IMR-90 (cell line): ENCODE results near the gene IRAK1. TPM values are rescaled to one million over a fixed set of nuclear protein-coding genes. Genes with fewer than 3 reads are reported as not detected.
A peak's percentile ranks its signal among the peaks of the same experiment; 100 is the strongest.

Experiments used
- ATAC-seq: fragments of 200-7000 bp; cut with Tn5 transposase; 2 replicates; pipeline ENCODE4 v1.9.1; 2020; ENCODE audit warnings: low read depth, mild to moderate bottlenecking, moderate library complexity
- Bru-seq: library from RNA; stranded (reverse); fragments of 400-500 nt; gene quantifications from one replicate; lab custom pipeline; 2021; lab: Mats Ljungman, UMichigan
- BruChase-seq, 2 experiments: library from RNA; stranded (reverse); fragments of 400-500 nt; gene quantifications; one replicate each; lab custom pipeline; 2021; lab: Mats Ljungman, UMichigan
- BruUV-seq: library from RNA; stranded (reverse); fragments of 400-500 nt; replicated peaks from 2 replicates; lab custom pipeline; 2021; lab: Mats Ljungman, UMichigan
- CTCF ChIA-PET: fragments of 300-600 bp; formaldehyde crosslinking; extraction: SDS; loops from one replicate; lab custom pipeline; 2021; ENCODE audit warnings: antibody characterized with exemption; lab: Yijun Ruan, JAX
- POLR2A ChIA-PET: fragments of 300-600 bp; sonication (Branson Sonifier 250); formaldehyde crosslinking; loops from one replicate; lab custom pipeline; 2022; ENCODE audit warnings: antibody characterized with exemption; ENCODE audit not compliant: unreplicated experiment; lab: Charles Lee
- DNase-seq: peaks from one replicate; pipeline ENCODE4 v3.0.0; 2013
- H2AFZ ChIP-seq: replicated peaks from 2 replicates; pipeline ENCODE3; 2013; ENCODE audit warnings: low read length, mild to moderate bottlenecking; ENCODE audit not compliant: poor library complexity
- H2AK5ac ChIP-seq: 2 replicates; pipeline ENCODE4 v1.6.1; 2013; ENCODE audit warnings: low read depth, low read length, inconsistent platforms
- H2AK9ac ChIP-seq: replicated peaks from 2 replicates; pipeline ENCODE3; 2013; ENCODE audit warnings: mild to moderate bottlenecking, low read depth, low read length, moderate library complexity; ENCODE audit not compliant: poor library complexity
- H2BK120ac ChIP-seq: 2 replicates; pipeline ENCODE4 v1.6.1; 2013; ENCODE audit warnings: low read depth, low read length, inconsistent platforms
- H2BK15ac ChIP-seq: 3 replicates; pipeline ENCODE4 v1.6.1; 2013; ENCODE audit warnings: low read depth, low read length, inconsistent platforms
- H2BK20ac ChIP-seq: 2 replicates; pipeline ENCODE4 v1.6.1; 2013; ENCODE audit warnings: low read depth, mild to moderate bottlenecking, inconsistent platforms, low read length, moderate library complexity
- H2BK5ac ChIP-seq: 2 replicates; pipeline ENCODE4 v1.6.1; 2013; ENCODE audit warnings: mild to moderate bottlenecking, low read depth, low read length, inconsistent platforms; ENCODE audit not compliant: poor library complexity, severe bottlenecking
- H3K14ac ChIP-seq: replicated peaks from 2 replicates; pipeline ENCODE4 v1.6.1; 2013; ENCODE audit warnings: low read depth, low read length, inconsistent platforms
- H3K18ac ChIP-seq: 2 replicates; pipeline ENCODE4 v1.6.1; 2013; ENCODE audit warnings: low read depth, low read length, control low read depth
- H3K23ac ChIP-seq: 2 replicates; pipeline ENCODE4 v1.6.1; 2013; ENCODE audit warnings: low read depth, low read length, inconsistent platforms
- H3K27ac ChIP-seq: 2 replicates; pipeline ENCODE4 v1.5.1; 2013; ENCODE audit warnings: mild to moderate bottlenecking, control low read depth, low read length; ENCODE audit not compliant: insufficient read depth
- H3K27me3 ChIP-seq: 2 replicates; pipeline ENCODE4 v1.6.1; 2013; ENCODE audit warnings: low read length; ENCODE audit not compliant: control insufficient read depth, insufficient read depth
- H3K36me3 ChIP-seq: 2 replicates; pipeline ENCODE4 v1.6.1; 2013; ENCODE audit warnings: low read length, mixed read lengths; ENCODE audit not compliant: control insufficient read depth, insufficient read depth
- H3K4ac ChIP-seq: 2 replicates; pipeline ENCODE4 v1.6.1; 2013; ENCODE audit warnings: low read depth, low read length, inconsistent platforms
- H3K4me1 ChIP-seq: 2 replicates; pipeline ENCODE4 v1.6.1; 2013; ENCODE audit warnings: low read length, mixed read lengths; ENCODE audit not compliant: control insufficient read depth, insufficient read depth
- H3K4me2 ChIP-seq: 2 replicates; pipeline ENCODE4 v1.6.1; 2013; ENCODE audit warnings: low read depth, mild to moderate bottlenecking, control low read depth, low read length, moderate library complexity
- H3K4me3 ChIP-seq: 2 replicates; pipeline ENCODE4 v1.5.1; 2013; ENCODE audit warnings: low read depth, mild to moderate bottlenecking, control low read depth, low read length, moderate library complexity; ENCODE audit not compliant: insufficient read depth
- H3K56ac ChIP-seq: 2 replicates; pipeline ENCODE4 v1.6.1; 2013; ENCODE audit warnings: low read length, inconsistent platforms; ENCODE audit not compliant: insufficient read depth; ENCODE audit errors: extremely low read depth
- H3K79me1 ChIP-seq, 2 experiments: 2 replicates each; pipeline ENCODE4 v1.6.1; 2013; ENCODE audit warnings: low read length in 2 of 2, inconsistent platforms in 1 of 2, low read depth in 1 of 2
- H3K9ac ChIP-seq: 2 replicates; pipeline ENCODE4 v1.6.1; 2013; ENCODE audit warnings: low read depth, low read length, control low read depth
- H3K9me1 ChIP-seq: 2 replicates; pipeline ENCODE4 v1.6.1; 2013; ENCODE audit warnings: low read length, inconsistent platforms; ENCODE audit not compliant: insufficient read depth
- H3K9me3 ChIP-seq: 2 replicates; pipeline ENCODE4 v1.6.1; 2013; ENCODE audit warnings: low read length; ENCODE audit not compliant: control insufficient read depth, insufficient read depth
- H4K20me1 ChIP-seq: 2 replicates; pipeline ENCODE4 v1.6.1; 2013; ENCODE audit warnings: low read length, inconsistent platforms; ENCODE audit not compliant: insufficient read depth
- H4K5ac ChIP-seq: 2 replicates; pipeline ENCODE4 v1.6.1; 2013; ENCODE audit warnings: mild to moderate bottlenecking, low read depth, low read length, control low read depth
- H4K8ac ChIP-seq, 2 experiments: 2 replicates each; pipeline ENCODE4 v1.6.1; 2013; ENCODE audit warnings: low read depth in 2 of 2, low read length in 2 of 2, control low read depth in 1 of 2, inconsistent platforms in 1 of 2
- H4K91ac ChIP-seq: 2 replicates; pipeline ENCODE4 v1.6.1; 2013; ENCODE audit warnings: low read depth, low read length, inconsistent platforms; ENCODE audit not compliant: insufficient read depth
- BHLHE40 ChIP-seq: fragments of 150-350 bp; IDR thresholded peaks from 2 replicates; pipeline ENCODE4 v1.6.1; 2016; ENCODE audit warnings: mild to moderate bottlenecking, low read depth, low read length
- FOS ChIP-seq: fragments of 150-350 bp; IDR thresholded peaks from 2 replicates; pipeline ENCODE4 v1.6.1; 2016; ENCODE audit warnings: low read depth, low read length
- MAFK ChIP-seq: IDR thresholded peaks from 2 replicates; pipeline ENCODE4 v1.6.1; 2012; ENCODE audit warnings: low read depth, low read length, improper control_type of control experiment
- MAZ ChIP-seq: IDR thresholded peaks from 2 replicates; pipeline ENCODE4 v1.6.1; 2012; ENCODE audit warnings: low read depth, mild to moderate bottlenecking, low read length, improper control_type of control experiment, moderate library complexity, borderline replicate concordance
- MXI1 ChIP-seq: IDR thresholded peaks from 2 replicates; pipeline ENCODE4 v1.6.1; 2012; ENCODE audit warnings: low read depth, mild to moderate bottlenecking, low read length, moderate library complexity, borderline replicate concordance
- RAD21 ChIP-seq: IDR thresholded peaks from 2 replicates; pipeline ENCODE4 v1.6.1; 2012; ENCODE audit warnings: low read length, improper control_type of control experiment
- RCOR1 ChIP-seq: IDR thresholded peaks from 2 replicates; pipeline ENCODE4 v1.6.1; 2012; ENCODE audit warnings: mild to moderate bottlenecking, low read length, improper control_type of control experiment; ENCODE audit not compliant: insufficient replicate concordance
- RFX5 ChIP-seq: IDR thresholded peaks from 2 replicates; pipeline ENCODE4 v1.8.0; 2012; ENCODE audit warnings: low read depth, mild to moderate bottlenecking, low read length, moderate library complexity
- SMC3 ChIP-seq: fragments of 150-350 bp; IDR thresholded peaks from 2 replicates; pipeline ENCODE4 v1.6.1; 2016; ENCODE audit warnings: low read depth, mild to moderate bottlenecking, antibody characterized with exemption, low read length, moderate library complexity
- WGBS, 2 experiments: methylation state at CpG; one replicate each; pipeline versions ENCODE4 v1.1.5 to v1.1.7; 2013; ENCODE audit warnings: missing lambda C conversion rate in 2 of 2; ENCODE audit not compliant: insufficient read length in 1 of 2; ENCODE audit errors: extremely low coverage in 2 of 2; 5-methylcytosine and 5-hydroxymethylcytosine counted together
- dilution Hi-C: fragments of 300-500 bp; cut with HindIII; formaldehyde crosslinking; loops from one replicate; pipeline ENCODE4 v1.14.3; 2018; ENCODE audit warnings: low sequenced_read_pairs; ENCODE audit not compliant: unreplicated experiment
- in situ Hi-C: fragments of 300-500 bp; cut with MboI; formaldehyde crosslinking; loops from 3 replicates; pipeline ENCODE4 v1.14.3; 2019; ENCODE audit warnings: low sequenced_read_pairs, inconsistent platforms, mixed read lengths
- intact Hi-C: fragments of 100-400 bp; cut with micrococcal nuclease; formaldehyde crosslinking; loops from 2 replicates; pipeline ENCODE4 v1.10.0; 2022
- long read RNA-seq: library from polyadenylated mRNA; unstranded; transcript quantifications from one replicate; pipeline ENCODE4 v2.0.0, GENCODE V29; 2021; ENCODE audit not compliant: unreplicated experiment
- polyA plus RNA-seq, 3 experiments: library from polyadenylated mRNA; depleted of rRNA; stranded (reverse); fragments of >200 nt; gene quantifications; 2 replicates each; pipeline ENCODE4 v1.2.3, GENCODE V29; 2012; ENCODE audit warnings: low replicate concordance in 1 of 3
- total RNA-seq: library from RNA; depleted of rRNA; stranded (reverse); fragments of >200 nt; gene quantifications from 2 replicates; pipeline ENCODE4 v1.2.3, GENCODE V29; 2012; rRNA removed
- TF ChIP-seq, protein P1 (sequence below): fragments of 150-350 bp; IDR thresholded peaks from 2 replicates; pipeline ENCODE4 v1.6.1; 2017; ENCODE audit warnings: mild to moderate bottlenecking, antibody characterized with exemption, low read length, low read depth
- TF ChIP-seq, protein P2 (sequence below): conservative IDR thresholded peaks from 2 replicates; pipeline ENCODE4 v1.5.1; 2012; ENCODE audit warnings: mild to moderate bottlenecking, low read depth, low read length, improper control_type of control experiment

IRAK1 gene
- total RNA-seq (31.9 and 33.3 TPM in 2 replicates), polyA plus RNA-seq (2012; rRNA removed) (50.2 and 61.9 TPM in 2 replicates), Bru-seq, nascent RNA (percentile 71 among the genes with signal in this experiment), BruChase-seq, experiment 1, labeled RNA remaining after a 6-hour chase (percentile 89 among the genes with signal in this experiment), BruChase-seq, experiment 2, labeled RNA remaining after a 2-hour chase (percentile 77 among the genes with signal in this experiment)
- polyA plus RNA-seq (2012; cell fraction: cytosol; rRNA removed), result 39.9 and 45.4 TPM in 2 replicates
- 55.8 and 105 TPM in 2 replicates for polyA plus RNA-seq (2012; cell fraction: nucleus; rRNA removed; ENCODE audit: low replicate concordance)
- long read RNA-seq, transcript IRAK1-203 (14 exons, 3,666 nt), result major isoform, 60 of 197 reads
- long read RNA-seq, partial matches to known transcripts, result 96 of 197 reads
- long read RNA-seq, other reads (novel, unspliced or antisense), result 33 of 197 reads

DNA sequence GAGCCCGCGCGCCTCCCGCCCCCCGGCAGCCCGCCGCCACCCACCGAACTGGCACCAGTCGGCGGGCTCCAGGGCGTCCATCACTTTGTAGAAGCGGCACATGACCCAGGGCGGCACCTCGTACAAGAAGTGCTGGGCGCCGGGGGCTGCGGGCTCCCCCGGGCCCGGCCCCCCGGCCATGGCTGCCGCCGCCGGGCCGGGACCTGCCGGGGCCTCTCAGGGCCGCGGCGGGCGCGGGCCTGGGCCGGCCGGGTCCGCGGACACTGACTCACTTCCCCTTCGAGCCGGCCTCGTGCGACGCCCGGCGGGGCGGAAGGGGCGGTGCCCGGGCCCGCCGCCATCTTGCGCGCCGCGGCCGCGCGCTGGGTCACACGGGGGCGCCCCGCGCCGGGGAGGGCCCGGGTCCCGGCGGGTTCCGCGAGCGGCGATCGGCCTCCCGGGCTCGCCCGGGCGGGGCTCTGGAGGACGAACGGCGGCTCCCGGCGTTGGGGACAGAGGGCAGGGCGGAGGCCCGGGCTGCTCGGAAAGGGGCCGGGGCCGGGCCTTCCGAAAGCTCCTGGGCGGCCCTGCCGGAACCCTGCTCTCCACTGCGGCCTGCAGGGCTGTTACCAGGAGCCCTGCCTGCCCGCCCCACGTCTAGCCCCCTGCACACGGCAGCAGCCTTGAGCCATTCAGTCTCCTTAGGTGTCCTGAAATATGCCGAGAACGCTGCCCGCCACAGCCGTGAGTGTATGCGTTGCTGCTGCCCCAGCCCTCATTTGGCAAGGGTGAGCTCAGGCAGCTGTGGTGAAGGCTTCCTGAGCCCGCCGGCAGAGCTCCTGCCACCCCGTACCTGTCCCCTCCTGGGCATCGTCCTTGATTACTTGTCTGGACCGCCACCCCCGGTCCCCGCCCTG lies at the start of gene IRAK1:
Gene IRAK1, minus strand, starts transcription at position 270 of the 896 bp plus-strand sequence. Its CDS starts 90 bp downstream, at position 180.
- peak within 1 kb of the TSS; percentile 93 for H3K27ac ChIP-seq
- H3K4ac ChIP-seq, result peak within 1 kb of the TSS; percentile 85
- H2AK5ac ChIP-seq, result peak within 1 kb of the TSS; percentile 89
- DNase-seq (peak; percentile 52), ATAC-seq (peak; percentile 79)
- peak within 1 kb of the TSS; percentile 97 for H2AK9ac ChIP-seq
- dilution Hi-C loops (no loop called here), in situ Hi-C loops (no loop called here), intact Hi-C loops (loop anchor here (1.0 kb wide), 1 partner anchor 20 kb away; no protein-coding TSS in a partner anchor)
- H3K9me1 ChIP-seq, result no peaks in the 10 kb centered on the region
- peaks cover 0 to 20% of the 10 kb centered on the region in 2 experiments; a peak in 2 of 4 replicates for H3K79me1 ChIP-seq
- peak within 1 kb of the TSS; percentile 31 for H2BK120ac ChIP-seq
- peak within 1 kb of the TSS; percentile 28 for H3K56ac ChIP-seq
- H3K4me3 ChIP-seq, result peak within 1 kb of the TSS; percentile 59
- H4K20me1 ChIP-seq, result no peaks in the 10 kb centered on the region
- H3K9ac ChIP-seq, result peak within 1 kb of the TSS; percentile 91
- ChIA-PET CTCF (no interaction called here), POLR2A (interaction anchor here (0.6 kb wide), 1 partner anchor 9 kb away, joined by 3 read pairs; no protein-coding TSS in a partner anchor)
- H4K5ac ChIP-seq, result peak within 1 kb of the TSS; percentile 87
- peak within 1 kb of the TSS; percentile 83 for H3K14ac ChIP-seq
- H4K8ac ChIP-seq, result peak within 1 kb of the TSS; percentile 95 to 96
- peak within 1 kb of the TSS; percentile 71; the same call in 1 of the 2 replicates for H3K23ac ChIP-seq
- H2BK20ac ChIP-seq, result no peak within 1 kb of the TSS
- peak within 1 kb of the TSS; percentile 88 for H2BK5ac ChIP-seq
- peak within 1 kb of the TSS; percentile 82 for H2AFZ ChIP-seq
- peaks cover 24% of the 10 kb centered on the region for H3K4me1 ChIP-seq
- no peaks in the 10 kb centered on the region for H3K27me3 ChIP-seq
- peak within 1 kb of the TSS; percentile 96 for H3K4me2 ChIP-seq
- 42% methylated on average over 35 of the region's 99 CpGs; no CpG with 5 or more reads in 1 of the 2 experiments for WGBS, 2 experiments
- H3K9me3 ChIP-seq, result no peaks in the 10 kb centered on the region
- H3K36me3 ChIP-seq, result peaks cover 17% of the 10 kb centered on the region; the same call in 1 of the 2 replicates
- no TSS peak for BruUV-seq
- peak within 1 kb of the TSS; percentile 60 for H3K18ac ChIP-seq
- H2BK15ac ChIP-seq, result peak within 1 kb of the TSS; percentile 18; the same call in 1 of the 3 replicates
- peak within 1 kb of the TSS; percentile 66 for H4K91ac ChIP-seq
- no peak for TF ChIP-seq RAD21
- peak; percentile 32; the same call in 1 of the 2 replicates for TF ChIP-seq MAZ
- TF ChIP-seq FOS, result no peak
- TF ChIP-seq BHLHE40, result 0 out of 2 replicates have a peak, but pooled peaks have one; percentile 27
- TF ChIP-seq RCOR1, result no peak
- no peak for TF ChIP-seq RFX5
- TF ChIP-seq SMC3, result no peak
- no peak for TF ChIP-seq MAFK
- TF ChIP-seq, protein P1, sequence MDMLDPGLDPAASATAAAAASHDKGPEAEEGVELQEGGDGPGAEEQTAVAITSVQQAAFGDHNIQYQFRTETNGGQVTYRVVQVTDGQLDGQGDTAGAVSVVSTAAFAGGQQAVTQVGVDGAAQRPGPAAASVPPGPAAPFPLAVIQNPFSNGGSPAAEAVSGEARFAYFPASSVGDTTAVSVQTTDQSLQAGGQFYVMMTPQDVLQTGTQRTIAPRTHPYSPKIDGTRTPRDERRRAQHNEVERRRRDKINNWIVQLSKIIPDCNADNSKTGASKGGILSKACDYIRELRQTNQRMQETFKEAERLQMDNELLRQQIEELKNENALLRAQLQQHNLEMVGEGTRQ, result no peak
- TF ChIP-seq, protein P2, sequence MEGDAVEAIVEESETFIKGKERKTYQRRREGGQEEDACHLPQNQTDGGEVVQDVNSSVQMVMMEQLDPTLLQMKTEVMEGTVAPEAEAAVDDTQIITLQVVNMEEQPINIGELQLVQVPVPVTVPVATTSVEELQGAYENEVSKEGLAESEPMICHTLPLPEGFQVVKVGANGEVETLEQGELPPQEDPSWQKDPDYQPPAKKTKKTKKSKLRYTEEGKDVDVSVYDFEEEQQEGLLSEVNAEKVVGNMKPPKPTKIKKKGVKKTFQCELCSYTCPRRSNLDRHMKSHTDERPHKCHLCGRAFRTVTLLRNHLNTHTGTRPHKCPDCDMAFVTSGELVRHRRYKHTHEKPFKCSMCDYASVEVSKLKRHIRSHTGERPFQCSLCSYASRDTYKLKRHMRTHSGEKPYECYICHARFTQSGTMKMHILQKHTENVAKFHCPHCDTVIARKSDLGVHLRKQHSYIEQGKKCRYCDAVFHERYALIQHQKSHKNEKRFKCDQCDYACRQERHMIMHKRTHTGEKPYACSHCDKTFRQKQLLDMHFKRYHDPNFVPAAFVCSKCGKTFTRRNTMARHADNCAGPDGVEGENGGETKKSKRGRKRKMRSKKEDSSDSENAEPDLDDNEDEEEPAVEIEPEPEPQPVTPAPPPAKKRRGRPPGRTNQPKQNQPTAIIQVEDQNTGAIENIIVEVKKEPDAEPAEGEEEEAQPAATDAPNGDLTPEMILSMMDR, result 0 out of 2 replicates have a peak, but pooled peaks have one; percentile 17
- TF ChIP-seq MXI1, result peak; percentile 73; the same call in 1 of the 2 replicates
